HCT116 (cell line): ENCODE data around the gene AUTS2. TPM values are rescaled to one million over a fixed set of nuclear protein-coding genes. Genes with fewer than 3 reads are reported as not detected.

Source experiments
- ATAC-seq: fragments of 200-7000 bp; cut with Tn5 transposase; 2 replicates; pipeline ENCODE4 v1.9.1; 2020; ENCODE audit warnings: mild to moderate bottlenecking, moderate library complexity
- BruUV-seq: library from RNA; stranded (reverse); fragments of 400-500 nt; replicated peaks from 2 replicates; lab custom pipeline; 2021; lab: Mats Ljungman, UMichigan
- CTCF ChIA-PET: fragments of 300-600 bp; sonication (Branson Sonifier 250); formaldehyde crosslinking; loops from one replicate; lab custom pipeline; 2021; ENCODE audit warnings: antibody characterized with exemption; lab: Charles Lee
- POLR2A ChIA-PET: fragments of 300-600, 350-600 bp; sonication (Branson Sonifier 250); formaldehyde crosslinking; loops from one replicate; lab custom pipeline; 2021; ENCODE audit warnings: antibody characterized with exemption; lab: Charles Lee
- RAD21 ChIA-PET, 2 experiments: fragments of 300-600 bp; sonication (Branson Sonifier 250); formaldehyde crosslinking; loops; one replicate each; lab custom pipeline; 2023; ENCODE audit warnings: low total read pairs in 2 of 2; ENCODE audit not compliant: uncharacterized antibody in 2 of 2, unreplicated experiment in 2 of 2, low non-redundant PET in 1 of 2; lab: Charles Lee
- DNase-seq: peaks from one replicate; pipeline ENCODE4 v3.0.0-alpha.2; 2010; ENCODE audit warnings: low read depth, low spot score
- H2AFZ ChIP-seq: fragments of 200-600 bp; shearing (Covaris generic), sonication (generic); 2 replicates; pipeline ENCODE4 v1.6.1; 2017; ENCODE audit warnings: low read depth, mixed run types, mixed read lengths, antibody characterized with exemption, low read length; ENCODE audit not compliant: poor library complexity, severe bottlenecking
- H3K27ac ChIP-seq: 2 replicates; pipeline ENCODE4 v1.5.1; 2012; ENCODE audit warnings: low read depth, low read length
- H3K27me3 ChIP-seq: fragments of 200-600 bp; sonication (generic); 2 replicates; pipeline ENCODE4 v1.6.1; 2016; ENCODE audit warnings: mixed run types, low read length, mixed read lengths; ENCODE audit not compliant: insufficient read depth
- H3K36me3 ChIP-seq, 2 experiments: fragments of 200-500 bp in 1 of 2; fragments of 200-600 bp in 1 of 2; sonication (Bioruptor generic) in 1 of 2; sonication (generic) in 1 of 2; 2 replicates each; pipeline versions ENCODE4 v1.5.1 to v1.6.1; 2014 to 2016; ENCODE audit warnings: low read length in 2 of 2, inconsistent platforms in 1 of 2, mixed read lengths in 1 of 2, mixed run types in 1 of 2; ENCODE audit not compliant: insufficient read depth in 2 of 2, control insufficient read depth in 1 of 2
- H3K4me1 ChIP-seq, 2 experiments: fragments of 200-600 bp in 1 of 2; sonication (generic) in 1 of 2; 2 replicates each; pipeline versions ENCODE4 v1.5.1 to v1.6.1; 2012 to 2017; ENCODE audit warnings: low read length in 2 of 2, inconsistent platforms in 1 of 2, mild to moderate bottlenecking in 1 of 2, mixed read lengths in 1 of 2, mixed run types in 1 of 2, moderate library complexity in 1 of 2; ENCODE audit not compliant: insufficient read depth in 2 of 2, control insufficient read depth in 1 of 2
- H3K4me2 ChIP-seq: fragments of 200-600 bp; sonication (generic); 2 replicates; pipeline ENCODE4 v1.6.1; 2017; ENCODE audit warnings: mixed run types, low read length, mixed read lengths
- H3K4me3 ChIP-seq, 2 experiments: fragments of 200-600 bp in 1 of 2; sonication (generic) in 1 of 2; replicated peaks in 1 of 2; 2 replicates each; pipeline ENCODE4 v1.5.1; 2011 to 2016; ENCODE audit warnings: low read length in 2 of 2, control low read depth in 1 of 2, low read depth in 1 of 2, mild to moderate bottlenecking in 1 of 2, mixed read lengths in 1 of 2, mixed run types in 1 of 2
- H3K79me2 ChIP-seq: fragments of 200-600 bp; sonication (generic); 2 replicates; pipeline ENCODE4 v1.6.1; 2017; ENCODE audit warnings: mild to moderate bottlenecking, mixed run types, low read length, moderate library complexity, mixed read lengths; ENCODE audit not compliant: insufficient read depth
- H3K9ac ChIP-seq: fragments of 200-600 bp; sonication (generic); 2 replicates; pipeline ENCODE4 v1.6.1; 2016; ENCODE audit warnings: low read length, mixed read lengths
- H3K9me2 ChIP-seq: fragments of 200-600 bp; sonication (generic), shearing (Covaris generic); 2 replicates; pipeline ENCODE4 v1.6.1; 2017; ENCODE audit warnings: mixed run types, mild to moderate bottlenecking, moderate library complexity; ENCODE audit not compliant: insufficient read depth
- H3K9me3 ChIP-seq, 2 experiments: fragments of 200-500 bp in 1 of 2; fragments of 200-600 bp in 1 of 2; sonication (Bioruptor generic) in 1 of 2; sonication (generic) in 1 of 2; 2 replicates each; pipeline ENCODE4 v1.6.1; 2014 to 2017; ENCODE audit warnings: low read length in 2 of 2, mixed read lengths in 2 of 2, inconsistent platforms in 1 of 2, low read depth in 1 of 2, mild to moderate bottlenecking in 1 of 2, mixed run types in 1 of 2, moderate library complexity in 1 of 2; ENCODE audit not compliant: control insufficient read depth in 1 of 2, insufficient read depth in 1 of 2
- H4K20me1 ChIP-seq: fragments of 200-600 bp; sonication (generic), shearing (Covaris generic); 2 replicates; pipeline ENCODE4 v1.6.1; 2017; ENCODE audit warnings: mixed run types, mild to moderate bottlenecking, moderate library complexity; ENCODE audit not compliant: insufficient read depth
- ATF3 ChIP-seq: IDR thresholded peaks from 2 replicates; pipeline ENCODE4 v1.6.1; 2012
- CEBPB ChIP-seq: IDR thresholded peaks from 2 replicates; pipeline ENCODE4 v1.6.1; 2012; ENCODE audit warnings: low read depth
- CTCF ChIP-seq, 3 experiments: fragments of 200-600 bp in 1 of 3; sonication (generic) in 1 of 3; IDR thresholded peaks in 2 of 3; conservative IDR thresholded peaks in 1 of 3; 2 replicates each; pipeline ENCODE4 v1.5.1; 2012 to 2017; ENCODE audit warnings: low read depth in 2 of 3, low read length in 2 of 3, antibody characterized with exemption in 1 of 3, borderline replicate concordance in 1 of 3, control low read depth in 1 of 3, mild to moderate bottlenecking in 1 of 3, mixed read lengths in 1 of 3, mixed run types in 1 of 3, moderate library complexity in 1 of 3; ENCODE audit not compliant: insufficient read depth in 1 of 3
- ELF1 ChIP-seq: IDR thresholded peaks from 2 replicates; pipeline ENCODE4 v1.6.1; 2012; ENCODE audit warnings: low read depth, borderline replicate concordance
- EZH2 ChIP-seq: fragments of 200-600 bp; sonication (generic); IDR thresholded peaks from 2 replicates; pipeline ENCODE4 v1.6.1; 2017; ENCODE audit warnings: antibody characterized with exemption, mixed run types
- SIN3A ChIP-seq: IDR thresholded peaks from 2 replicates; pipeline ENCODE4 v1.6.1; 2012; ENCODE audit warnings: low read depth
- TCF7L2 ChIP-seq: IDR thresholded peaks from 2 replicates; pipeline ENCODE4 v1.7.0; 2011; ENCODE audit warnings: borderline replicate concordance, inconsistent platforms; ENCODE audit not compliant: insufficient read depth, insufficient read length; ENCODE audit errors: extremely low read depth
- YY1 ChIP-seq: IDR thresholded peaks from 2 replicates; pipeline ENCODE4 v1.6.1; 2011; ENCODE audit warnings: low read length, low read depth, moderate library complexity, mild to moderate bottlenecking; ENCODE audit not compliant: insufficient replicate concordance; ENCODE audit errors: extremely low read depth
- ZFX ChIP-seq: fragments of 450-650 bp; IDR thresholded peaks from 2 replicates; pipeline ENCODE4 v1.6.1; 2017
- intact Hi-C: fragments of 100-400 bp; cut with micrococcal nuclease; formaldehyde crosslinking; loops from 2 replicates; pipeline ENCODE4 v1.10.0; 2022
- total RNA-seq: library from RNA; stranded (reverse); gene quantifications from one replicate; pipeline ENCODE4 v1.2.1, GENCODE V29; 2021; ENCODE audit not compliant: unreplicated experiment

Gene AUTS2
- total RNA-seq, 1 experiment from 2014 or later: 0.93 TPM

GRCh38 chr7:70029993-70030392 lies 431.7 kb downstream of the AUTS2 start:
- H3K4me2 ChIP-seq: no peak overlapping the region
- no TSS peak for BruUV-seq
- intact Hi-C loops: no loop called here

More at GRCh38 chr7:70029993-70030392, 431.7 kb downstream of the AUTS2 start:
- Histone ChIP-seq H3K79me2 (no peaks in the 10 kb centered on the region), H3K9me2 (no peaks in the 10 kb centered on the region), H3K4me1 (no peaks in the 10 kb centered on the region), H3K9me3 (peaks cover 18 to 21% of the 10 kb centered on the region in 2 experiments; a peak in 2 of 4 replicates), H3K27me3 (no peaks in the 10 kb centered on the region), H4K20me1 (no peaks in the 10 kb centered on the region), H2AFZ (no peak overlapping the region), H3K4me3 (no peak overlapping the region), H3K36me3 (no peaks in the 10 kb centered on the region), H3K9ac (no peak overlapping the region), H3K27ac (no peak overlapping the region)
- no peak for ATAC-seq
- TF ChIP-seq CEBPB (no peak), ATF3 (no peak), YY1 (no peak), ELF1 (no peak), CTCF (IDR thresholded peaks at IDR 0.05 in 2 of 3, conservative IDR thresholded peaks at IDR 0.05 in 1 of 3; ENCODE audit: borderline replicate concordance in 1 of 3, insufficient read depth in 1 of 3, low read depth in 2 of 3, low read length in 2 of 3) (no peak), SIN3A (no peak), EZH2 (no peak), TCF7L2 (no peak), ZFX (no peak)
- no peak for DNase-seq
- CTCF ChIA-PET: no interaction called here
- POLR2A ChIA-PET: no interaction called here
- RAD21 ChIA-PET: no interaction called here
